GM21526 (cell line): ENCODE results near the gene ATF7IP2.
"Not testable (repeated sequence)": the region's sequence is repeated elsewhere in the genome, so short reads cannot be mapped to it uniquely, and the experiment has no call there.

Experiments used
- ATAC-seq: cut with Tn5 transposase; IDR thresholded peaks from one replicate; pipeline ENCODE4 v1.9.1; 2021; ENCODE audit warnings: moderate library complexity; ENCODE audit not compliant: unreplicated experiment, low FRiP score

ATF7IP2 gene

GRCh38 chr16:10385725-10386516 lies at the start of gene ATF7IP2:
Gene ATF7IP2 (plus strand): TSS chr16:10386061. CDS start chr16:10430621, 44,560 bp downstream.
- peak; percentile 90 for ATAC-seq

GRCh38 chr16:10338426-10338825 lies 47.4 kb upstream of the ATF7IP2 start:
- no peak for ATAC-seq

- no peak for ATAC-seq
Observed at GRCh38 chr16:10339777-10340732, 45.8 kb upstream of the ATF7IP2 start.

- ATAC-seq = no peak
Observed at GRCh38 chr16:10343124-10343760, 42.6 kb upstream of the ATF7IP2 start.

GRCh38 chr16:10344699-10345098 lies 41.2 kb upstream of the ATF7IP2 start:
- ATAC-seq = not testable (repeated sequence)

- ATAC-seq = no peak
Observed at GRCh38 chr16:10345629-10346028, 40.2 kb upstream of the ATF7IP2 start.

GRCh38 chr16:10349851-10350250 lies 36.0 kb upstream of the ATF7IP2 start:
- no peak for ATAC-seq

GRCh38 chr16:10352262-10352661 lies 33.6 kb upstream of the ATF7IP2 start:
- no peak for ATAC-seq

GRCh38 chr16:10355589-10355988 lies 30.3 kb upstream of the ATF7IP2 start:
- no peak for ATAC-seq

- ATAC-seq = no peak
Observed at GRCh38 chr16:10356870-10357842, 28.7 kb upstream of the ATF7IP2 start.

GRCh38 chr16:10361747-10362076 lies 24.1 kb upstream of the ATF7IP2 start:
- not testable (repeated sequence) for ATAC-seq

- no peak for ATAC-seq
Observed at GRCh38 chr16:10362077-10362863, 23.6 kb upstream of the ATF7IP2 start.

- not testable (repeated sequence) for ATAC-seq
Observed at GRCh38 chr16:10362864-10363197, 23.0 kb upstream of the ATF7IP2 start.

GRCh38 chr16:10366619-10367018 lies 19.2 kb upstream of the ATF7IP2 start:
- not testable (repeated sequence) for ATAC-seq

- ATAC-seq = no peak
Observed at GRCh38 chr16:10367616-10368188, 18.2 kb upstream of the ATF7IP2 start.

- no peak for ATAC-seq
Observed at GRCh38 chr16:10368969-10369551, 16.8 kb upstream of the ATF7IP2 start.

- no peak for ATAC-seq
Observed at GRCh38 chr16:10370096-10370726, 15.7 kb upstream of the ATF7IP2 start.

- no peak for ATAC-seq
Observed at GRCh38 chr16:10371592-10371991, 14.3 kb upstream of the ATF7IP2 start.
